Astrocyte (in vitro differentiated cells and primary cell): Measurements from ENCODE around the gene EDRF1. TPM values are rescaled to one million over a fixed set of nuclear protein-coding genes. Genes with fewer than 3 reads are reported as not detected.

Experiments used
- DNase-seq: peaks from one replicate; pipeline ENCODE4 v3.0.0-alpha.2; 2010; ENCODE audit warnings: low read depth
- FAIRE-seq: peaks from 2 replicates; lab custom pipeline; 2011; peaks lifted over from hg19 to GRCh38; lab: Jason Lieb, UNC
- H2AFZ ChIP-seq: 2 replicates; pipeline ENCODE4 v1.6.0; 2012; ENCODE audit warnings: low read depth, low read length, inconsistent platforms
- H3K27ac ChIP-seq: 2 replicates; pipeline ENCODE4 v1.5.1; 2011; ENCODE audit warnings: low read depth, low read length, inconsistent platforms
- H3K27me3 ChIP-seq: 2 replicates; pipeline ENCODE4 v1.6.0; 2011; ENCODE audit warnings: low read length, inconsistent platforms; ENCODE audit not compliant: insufficient read depth
- H3K36me3 ChIP-seq: 2 replicates; pipeline ENCODE4 v1.5.1; 2011; ENCODE audit warnings: low read length, inconsistent platforms; ENCODE audit not compliant: insufficient read depth
- H3K4me1 ChIP-seq: 2 replicates; pipeline ENCODE4 v1.5.1; 2011; ENCODE audit warnings: low read length, inconsistent platforms; ENCODE audit not compliant: insufficient read depth
- H3K4me2 ChIP-seq: 2 replicates; pipeline ENCODE4 v1.6.0; 2012; ENCODE audit warnings: low read length, inconsistent platforms
- H3K4me3 ChIP-seq: 2 replicates; pipeline ENCODE4 v1.5.1; 2011; ENCODE audit warnings: low read depth, mild to moderate bottlenecking, low read length, inconsistent platforms; ENCODE audit not compliant: insufficient read depth
- H3K79me2 ChIP-seq: 2 replicates; pipeline ENCODE4 v1.6.0; 2012; ENCODE audit warnings: mild to moderate bottlenecking, low read length, inconsistent platforms; ENCODE audit not compliant: insufficient read depth
- H3K9ac ChIP-seq: 2 replicates; pipeline ENCODE4 v1.6.0; 2012; ENCODE audit warnings: mild to moderate bottlenecking, low read length, inconsistent platforms
- H3K9me3 ChIP-seq: 2 replicates; pipeline ENCODE4 v1.5.1; 2012; ENCODE audit warnings: low read depth, mild to moderate bottlenecking, low read length, inconsistent platforms; ENCODE audit not compliant: insufficient read depth
- H4K20me1 ChIP-seq: 2 replicates; pipeline ENCODE4 v1.6.0; 2012; ENCODE audit warnings: low read length, inconsistent platforms; ENCODE audit not compliant: insufficient read depth
- H3K27ac Mint-ChIP-seq: one replicate; pipeline ENCODE4 v1.8.0; 2021; ENCODE audit warnings: mild to moderate bottlenecking, mixed read lengths; ENCODE audit not compliant: unreplicated experiment
- H3K27me3 Mint-ChIP-seq: one replicate; pipeline ENCODE4 v1.8.0; 2021; ENCODE audit warnings: low read depth, mixed read lengths; ENCODE audit not compliant: unreplicated experiment
- H3K36me3 Mint-ChIP-seq: one replicate; pipeline ENCODE4 v1.8.0; 2021; ENCODE audit warnings: low read depth, mixed read lengths; ENCODE audit not compliant: unreplicated experiment
- H3K4me1 Mint-ChIP-seq: one replicate; pipeline ENCODE4 v1.8.0; 2021; ENCODE audit warnings: low read depth, mixed read lengths; ENCODE audit not compliant: unreplicated experiment
- H3K4me3 Mint-ChIP-seq: one replicate; pipeline ENCODE4 v1.8.0; 2021; ENCODE audit warnings: mild to moderate bottlenecking, moderate library complexity, mixed read lengths; ENCODE audit not compliant: unreplicated experiment
- H3K9me3 Mint-ChIP-seq: one replicate; pipeline ENCODE4 v1.8.0; 2021; ENCODE audit warnings: mild to moderate bottlenecking, mixed read lengths; ENCODE audit not compliant: unreplicated experiment
- CTCF ChIP-seq: IDR thresholded peaks from 2 replicates; pipeline ENCODE4 v1.5.1; 2011; ENCODE audit warnings: low read depth, mild to moderate bottlenecking, inconsistent platforms, low read length, moderate library complexity; ENCODE audit not compliant: insufficient read depth
- EZH2 ChIP-seq: IDR thresholded peaks from 2 replicates; pipeline ENCODE4 v1.6.1; 2012; ENCODE audit warnings: mild to moderate bottlenecking, low read length, inconsistent platforms; ENCODE audit not compliant: insufficient read depth
- total RNA-seq: library from RNA; stranded (reverse); gene quantifications from 2 replicates; pipeline ENCODE4 v1.2.1, GENCODE V29; 2021

Gene EDRF1
- total RNA-seq, 1 donor from 2014 or later = 25.7 TPM

- Histone ChIP-seq H3K27me3 (no peaks in the 10 kb centered on the region), H3K4me3 (no peak overlapping the region), H4K20me1 (no peaks in the 10 kb centered on the region), H3K9ac (no peak overlapping the region), H3K36me3 (peaks cover 15% of the 10 kb centered on the region), H3K4me1 (no peaks in the 10 kb centered on the region), H3K79me2 (no peaks in the 10 kb centered on the region), H3K4me2 (no peak overlapping the region), H3K27ac (no peak overlapping the region), H2AFZ (no peak overlapping the region), H3K9me3 (no peaks in the 10 kb centered on the region)
- TF ChIP-seq EZH2 (no peak), CTCF (no peak)
- H3K4me3 Mint-ChIP-seq = no peak overlapping the region
- no peaks in the 10 kb centered on the region for H3K9me3 Mint-ChIP-seq
- H3K27ac Mint-ChIP-seq = no peak overlapping the region
- FAIRE-seq = no peak
- peaks cover 19% of the 10 kb centered on the region for H3K36me3 Mint-ChIP-seq
- no peaks in the 10 kb centered on the region for H3K27me3 Mint-ChIP-seq
- no peak for DNase-seq
- peaks cover 3% of the 10 kb centered on the region for H3K4me1 Mint-ChIP-seq
Observed at GRCh38 chr10:125792342-125793300, 73.1 kb downstream of the EDRF1 start.

- Histone ChIP-seq H4K20me1 (peaks cover 9% of the 10 kb centered on the region), H3K4me1 (no peaks in the 10 kb centered on the region), H2AFZ (no peak overlapping the region), H3K4me2 (no peak overlapping the region), H3K9me3 (no peaks in the 10 kb centered on the region), H3K9ac (no peak overlapping the region), H3K27ac (no peak overlapping the region), H3K36me3 (peaks cover 12% of the 10 kb centered on the region), H3K4me3 (no peak overlapping the region), H3K27me3 (no peaks in the 10 kb centered on the region), H3K79me2 (no peaks in the 10 kb centered on the region)
- FAIRE-seq (no peak), DNase-seq (no peak)
- TF ChIP-seq EZH2 = no peak
- TF ChIP-seq CTCF = no peak
- Mint-ChIP-seq H3K27me3 (no peaks in the 10 kb centered on the region), H3K9me3 (no peaks in the 10 kb centered on the region), H3K4me3 (no peak overlapping the region), H3K27ac (no peak overlapping the region), H3K36me3 (peaks cover 16% of the 10 kb centered on the region), H3K4me1 (peaks cover 13% of the 10 kb centered on the region)
Observed at GRCh38 chr10:125795128-125795527, 75.6 kb downstream of the EDRF1 start.
